ENCODE data around the gene IKZF5. TPM values are rescaled to one million over a fixed set of nuclear protein-coding genes. Genes with fewer than 3 reads are reported as not detected.

Gene IKZF5
- total and polyA plus RNA-seq, 2 experiments from 2014 or later, result 4.2 to 10.1 TPM

DNA sequence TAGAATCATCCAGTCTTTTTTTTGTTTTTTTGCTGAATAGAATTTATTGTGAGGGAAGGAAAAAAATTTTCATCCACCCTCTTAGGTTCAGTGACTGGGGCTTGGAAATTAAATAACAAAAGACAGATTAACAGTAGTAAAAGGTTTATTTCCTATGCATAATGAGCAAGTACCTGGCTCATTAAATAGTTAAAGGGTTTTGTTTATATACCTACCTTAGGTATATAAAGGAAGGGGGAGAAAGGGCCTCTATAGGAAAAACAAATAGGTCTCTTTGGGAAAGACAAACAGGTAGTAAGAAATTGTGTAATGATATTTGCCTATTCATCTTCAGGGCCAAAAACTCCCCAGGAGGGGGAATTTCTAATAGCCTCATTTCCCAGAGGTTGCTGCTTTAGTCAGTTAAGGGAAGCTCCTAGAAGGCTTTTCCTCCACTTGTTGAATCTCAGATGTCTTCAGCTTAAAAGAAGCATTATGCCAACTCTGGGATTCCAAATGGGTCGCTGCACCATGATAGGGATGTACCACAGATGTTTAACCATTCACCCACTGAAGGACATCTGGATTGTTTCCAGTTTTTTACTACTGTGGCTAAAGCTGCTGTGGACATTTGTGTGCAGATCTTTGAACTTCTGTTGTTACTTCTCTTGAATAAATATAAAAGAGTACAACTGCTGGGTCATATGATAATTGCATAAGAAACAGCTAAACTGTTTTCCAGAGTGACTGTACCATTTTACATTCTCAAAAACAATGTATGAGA lies 11.5 kb upstream of the IKZF5 start:
- WGBS, 2 experiments (ENCODE audit: low coverage in 1 of 2, low lambda C conversion rate in 2 of 2, missing lambda C conversion rate in 2 of 2), result 94 to 95% methylated on average over 1 of the region's 1 CpG
- H3K79me2 ChIP-seq (ENCODE audit: insufficient read depth), result no peaks in the 10 kb centered on the region
- in situ Hi-C loops (cut with MboI), result no loop called here

GRCh38 chr10:123019264-123019663 lies 10.7 kb upstream of the IKZF5 start:
- no peaks in the 10 kb centered on the region for H3F3A ChIP-seq (ENCODE audit: insufficient read depth)
- no peak overlapping the region for H3K27ac ChIP-seq
- no peaks in the 10 kb centered on the region for H3K79me2 ChIP-seq (ENCODE audit: insufficient read depth)
- no peak overlapping the region for H3K9ac ChIP-seq
- no peaks in the 10 kb centered on the region for H4K20me1 ChIP-seq (ENCODE audit: insufficient read depth)
- no peak overlapping the region for H3K4me3 ChIP-seq
- no peaks in the 10 kb centered on the region for H3K9me3 ChIP-seq (ENCODE audit: low read depth)
- no peaks in the 10 kb centered on the region for H3K36me3 ChIP-seq (ENCODE audit: low read depth)
- WGBS, 2 experiments (ENCODE audit: low coverage in 1 of 2, low lambda C conversion rate in 2 of 2, missing lambda C conversion rate in 2 of 2), result 44 to 45% methylated on average over 3 of the region's 3 CpGs
- TF ChIP-seq EZH2phosphoT487 (IDR thresholded peaks at IDR 0.05; ENCODE audit: insufficient read depth, low read depth), result no peak
- TF ChIP-seq EZH2 (IDR thresholded peaks at IDR 0.05; ENCODE audit: insufficient read depth, poor library complexity, severe bottlenecking), result no peak
- H3K9me2 ChIP-seq (ENCODE audit: insufficient read depth), result no peaks in the 10 kb centered on the region
- H3K4me1 ChIP-seq (ENCODE audit: insufficient read depth), result no peaks in the 10 kb centered on the region
- in situ Hi-C loops (cut with MboI), result no loop called here
- no peak for DNase-seq
- no peak overlapping the region for H2AFZ ChIP-seq
- H3K4me2 ChIP-seq (ENCODE audit: unreplicated experiment), result no peak overlapping the region
- H3K27me3 ChIP-seq (replicated peaks; ENCODE audit: insufficient read depth), result no peaks in the 10 kb centered on the region

More for the DNA sequence above, 11.5 kb upstream of the IKZF5 start:
- no peak overlapping the region for H3K4me2 ChIP-seq (ENCODE audit: unreplicated experiment)
- DNase-seq, result no peak
- H3K4me1 ChIP-seq (ENCODE audit: insufficient read depth), result no peaks in the 10 kb centered on the region
- no peaks in the 10 kb centered on the region for H4K20me1 ChIP-seq (ENCODE audit: insufficient read depth)
- TF ChIP-seq EZH2phosphoT487 (IDR thresholded peaks at IDR 0.05; ENCODE audit: insufficient read depth, low read depth) (no peak), EZH2 (IDR thresholded peaks at IDR 0.05; ENCODE audit: insufficient read depth, poor library complexity, severe bottlenecking) (no peak)
- no peaks in the 10 kb centered on the region for H3K9me3 ChIP-seq (ENCODE audit: low read depth)
- no peaks in the 10 kb centered on the region for H3K36me3 ChIP-seq (ENCODE audit: low read depth)
- no peak overlapping the region for H3K27ac ChIP-seq
- H3F3A ChIP-seq (ENCODE audit: insufficient read depth), result no peaks in the 10 kb centered on the region
- no peak overlapping the region for H3K4me3 ChIP-seq
- no peak overlapping the region for H3K9ac ChIP-seq
- H3K27me3 ChIP-seq (replicated peaks; ENCODE audit: insufficient read depth), result no peaks in the 10 kb centered on the region
- no peaks in the 10 kb centered on the region for H3K9me2 ChIP-seq (ENCODE audit: insufficient read depth)
- H2AFZ ChIP-seq, result no peak overlapping the region

GRCh38 chr10:123018531-123018930 lies 9.9 kb upstream of the IKZF5 start:
- WGBS, 2 experiments (ENCODE audit: low coverage in 1 of 2, low lambda C conversion rate in 2 of 2, missing lambda C conversion rate in 2 of 2), result 75 to 78% methylated on average over 7 of the region's 7 CpGs
- Histone ChIP-seq H3K9ac (no peak overlapping the region), H2AFZ (no peak overlapping the region), H3K27ac (no peak overlapping the region), H3K4me1 (ENCODE audit: insufficient read depth) (no peaks in the 10 kb centered on the region), H3K36me3 (ENCODE audit: low read depth) (no peaks in the 10 kb centered on the region), H4K20me1 (ENCODE audit: insufficient read depth) (no peaks in the 10 kb centered on the region), H3K27me3 (replicated peaks; ENCODE audit: insufficient read depth) (no peaks in the 10 kb centered on the region), H3K79me2 (ENCODE audit: insufficient read depth) (no peaks in the 10 kb centered on the region), H3K4me2 (ENCODE audit: unreplicated experiment) (no peak overlapping the region), H3K9me2 (ENCODE audit: insufficient read depth) (no peaks in the 10 kb centered on the region), H3F3A (ENCODE audit: insufficient read depth) (no peaks in the 10 kb centered on the region), H3K9me3 (ENCODE audit: low read depth) (no peaks in the 10 kb centered on the region), H3K4me3 (no peak overlapping the region)
- in situ Hi-C loops (cut with MboI), result no loop called here
- no peak for TF ChIP-seq EZH2 (IDR thresholded peaks at IDR 0.05; ENCODE audit: insufficient read depth, poor library complexity, severe bottlenecking)
- TF ChIP-seq EZH2phosphoT487 (IDR thresholded peaks at IDR 0.05; ENCODE audit: insufficient read depth, low read depth), result no peak
- DNase-seq, result no peak

DNA sequence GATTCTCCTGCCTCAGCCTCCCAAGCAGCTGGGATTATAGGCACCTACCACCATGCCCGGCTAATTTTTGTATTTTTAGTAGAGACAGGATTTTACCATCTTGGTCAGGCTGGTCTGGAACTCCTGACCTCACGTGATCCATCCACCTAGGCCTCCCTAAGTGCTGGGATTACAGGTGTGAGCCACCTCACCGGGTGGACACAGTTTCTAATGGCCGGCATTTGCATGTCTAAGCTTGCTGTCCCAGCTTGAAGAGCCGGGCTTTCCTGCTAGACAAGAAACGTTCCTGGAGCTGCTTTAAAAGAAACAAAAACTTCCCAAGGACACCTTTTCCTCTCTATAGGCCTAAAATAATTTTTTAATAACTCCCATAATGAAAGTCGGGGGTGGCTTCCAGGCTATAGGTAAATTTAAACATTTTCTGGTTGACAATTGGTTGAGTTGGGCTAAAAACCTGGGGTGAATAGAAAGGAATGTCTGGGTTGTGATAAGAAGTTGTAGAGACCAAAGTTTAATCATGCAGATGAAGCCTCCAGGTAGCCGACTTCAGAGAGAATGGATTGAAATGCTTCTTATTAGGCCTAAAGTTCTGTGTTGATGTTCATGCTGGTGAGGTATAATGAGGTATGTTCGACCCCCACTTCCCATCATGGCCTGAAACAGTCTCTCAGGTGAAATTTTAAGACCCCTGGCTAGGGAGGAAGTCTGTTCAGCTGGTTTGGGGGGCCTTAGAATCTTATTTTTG lies 9.0 kb upstream of the IKZF5 start:
- Histone ChIP-seq H2AFZ (no peak overlapping the region), H3K9ac (no peak overlapping the region), H3K36me3 (ENCODE audit: low read depth) (no peaks in the 10 kb centered on the region), H3K27me3 (replicated peaks; ENCODE audit: insufficient read depth) (no peaks in the 10 kb centered on the region), H3K4me2 (ENCODE audit: unreplicated experiment) (no peak overlapping the region), H3F3A (ENCODE audit: insufficient read depth) (no peaks in the 10 kb centered on the region), H3K27ac (no peak overlapping the region), H3K4me1 (ENCODE audit: insufficient read depth) (no peaks in the 10 kb centered on the region), H3K9me2 (ENCODE audit: insufficient read depth) (no peaks in the 10 kb centered on the region), H3K9me3 (ENCODE audit: low read depth) (no peaks in the 10 kb centered on the region), H4K20me1 (ENCODE audit: insufficient read depth) (no peaks in the 10 kb centered on the region), H3K4me3 (no peak overlapping the region), H3K79me2 (ENCODE audit: insufficient read depth) (no peaks in the 10 kb centered on the region)
- WGBS, 2 experiments (ENCODE audit: low coverage in 1 of 2, low lambda C conversion rate in 2 of 2, missing lambda C conversion rate in 2 of 2), result 58 to 59% methylated on average over 9 of the region's 9 CpGs
- no peak for TF ChIP-seq EZH2 (IDR thresholded peaks at IDR 0.05; ENCODE audit: insufficient read depth, poor library complexity, severe bottlenecking)
- no peak for TF ChIP-seq EZH2phosphoT487 (IDR thresholded peaks at IDR 0.05; ENCODE audit: insufficient read depth, low read depth)
- in situ Hi-C loops (cut with MboI), result no loop called here
- DNase-seq, result no peak
